Cardiac muscle cell (in vitro differentiated cells and primary cell): ENCODE data around the gene CLMN. TPM values are rescaled to one million over a fixed set of nuclear protein-coding genes. Genes with fewer than 3 reads are reported as not detected.

Experiments used
- DNase-seq, 2 donors: peaks; one replicate each; pipeline versions ENCODE4 v3.0.0 to v3.0.0-alpha.2; 2010 to 2017; ENCODE audit warnings: low read depth in 1 of 2, low spot score in 1 of 2
- H3K27ac ChIP-seq: fragments of 200-600 bp; sonication (generic); 2 replicates; pipeline ENCODE4 v1.5.1; 2016
- H3K27me3 ChIP-seq: fragments of 200-600 bp; sonication (generic); 2 replicates; pipeline ENCODE4 v1.6.0; 2016; ENCODE audit warnings: control low read depth
- H3K36me3 ChIP-seq: fragments of 200-600 bp; sonication (generic); 2 replicates; pipeline ENCODE4 v1.5.1; 2016; ENCODE audit warnings: control low read depth
- H3K4me1 ChIP-seq: fragments of 200-600 bp; sonication (generic); 2 replicates; pipeline ENCODE4 v1.8.1; 2017; ENCODE audit warnings: low read depth, mild to moderate bottlenecking, mixed run types
- H3K4me3 ChIP-seq: fragments of 200-600 bp; sonication (generic); 2 replicates; pipeline ENCODE4 v1.5.1; 2016; ENCODE audit warnings: mild to moderate bottlenecking
- H3K9me3 ChIP-seq: fragments of 200-600 bp; sonication (generic); 2 replicates; pipeline ENCODE4 v1.5.1; 2017; ENCODE audit warnings: low read depth, mild to moderate bottlenecking, control low read depth
- CTCF ChIP-seq: IDR thresholded peaks from 2 replicates; pipeline ENCODE4 v1.5.1; 2012; ENCODE audit warnings: low read depth, mild to moderate bottlenecking, low read length
- polyA plus RNA-seq: library from polyadenylated mRNA; unstranded; fragments of >200 nt; fragmentation: Nextera tagmentation; extraction: Ambion mirVana; gene quantifications from 2 replicates; pipeline ENCODE4 v1.2.1, GENCODE V29; 2016
- total RNA-seq: library from RNA; depleted of rRNA; stranded (reverse); fragments of >200 nt; gene quantifications from 2 replicates; pipeline ENCODE4 v1.2.3, GENCODE V29; 2016

Gene CLMN
- total and polyA plus RNA-seq, 2 experiments from 2014 or later, result 0.98 to 1.3 TPM

- H3K9me3 ChIP-seq, result no peaks in the 10 kb centered on the region
- TF ChIP-seq CTCF, result no peak
- DNase-seq, result no peak
- H3K27ac ChIP-seq, result no peak overlapping the region
- H3K4me1 ChIP-seq, result no peaks in the 10 kb centered on the region
- H3K36me3 ChIP-seq, result no peaks in the 10 kb centered on the region
- no peak overlapping the region for H3K4me3 ChIP-seq
- peaks cover 5% of the 10 kb centered on the region for H3K27me3 ChIP-seq
Observed at GRCh38 chr14:95301527-95302187, 18.1 kb downstream of the CLMN start.

- H3K9me3 ChIP-seq, result no peaks in the 10 kb centered on the region
- no peak overlapping the region for H3K4me3 ChIP-seq
- TF ChIP-seq CTCF, result no peak
- H3K4me1 ChIP-seq, result no peaks in the 10 kb centered on the region
- no peak for DNase-seq
- H3K27ac ChIP-seq, result no peak overlapping the region
- peaks cover 5% of the 10 kb centered on the region for H3K27me3 ChIP-seq
- H3K36me3 ChIP-seq, result no peaks in the 10 kb centered on the region
Observed at GRCh38 chr14:95300697-95301526, 18.8 kb downstream of the CLMN start.

- Histone ChIP-seq H3K27ac (no peak overlapping the region), H3K4me3 (no peak overlapping the region), H3K9me3 (no peaks in the 10 kb centered on the region), H3K27me3 (peaks cover 5% of the 10 kb centered on the region), H3K4me1 (no peaks in the 10 kb centered on the region), H3K36me3 (no peaks in the 10 kb centered on the region)
- DNase-seq, result no peak
- no peak for TF ChIP-seq CTCF
Observed at GRCh38 chr14:95300002-95300696, 19.6 kb downstream of the CLMN start.

GRCh38 chr14:95299271-95299670, 20.4 kb downstream of the CLMN start:
- H3K4me3 ChIP-seq, result no peak overlapping the region
- TF ChIP-seq CTCF, result no peak
- DNase-seq, result no peak
- no peaks in the 10 kb centered on the region for H3K9me3 ChIP-seq
- no peaks in the 10 kb centered on the region for H3K36me3 ChIP-seq
- no peak overlapping the region for H3K27ac ChIP-seq
- H3K27me3 ChIP-seq, result peaks cover 5% of the 10 kb centered on the region
- H3K4me1 ChIP-seq, result no peaks in the 10 kb centered on the region

GRCh38 chr14:95297832-95298231, 21.9 kb downstream of the CLMN start:
- Histone ChIP-seq H3K4me1 (no peaks in the 10 kb centered on the region), H3K27me3 (no peaks in the 10 kb centered on the region), H3K27ac (no peak overlapping the region), H3K36me3 (no peaks in the 10 kb centered on the region), H3K4me3 (no peak overlapping the region), H3K9me3 (no peaks in the 10 kb centered on the region)
- DNase-seq, result no peak
- no peak for TF ChIP-seq CTCF
